Measurements from ENCODE around the gene HMGXB4. TPM values are rescaled to one million over a fixed set of nuclear protein-coding genes. Genes with fewer than 3 reads are reported as not detected.
A peak's percentile ranks its signal among the peaks of the same experiment; 100 is the strongest.

HMGXB4 gene
- polyA plus RNA-seq, 2 of the 4 experiments (the other 2 are of a cell fraction), result 12.9 to 29.5 TPM

- TF ChIP-seq REST (IDR thresholded peaks at IDR 0.05) (no peak), ZSCAN20 (CRISPR knock-in tag; IDR thresholded peaks at IDR 0.05) (no peak), FOSL2 (IDR thresholded peaks at IDR 0.05) (no peak), FOSL2 (CRISPR knock-in tag; IDR thresholded peaks at IDR 0.05) (no peak), HDAC2 (IDR thresholded peaks at IDR 0.05) (no peak), GATA3 (IDR thresholded peaks at IDR 0.05; ENCODE audit: borderline replicate concordance) (no peak)
These were observed 30.2 kb upstream of the HMGXB4 start (continued) for GRCh38 chr22:35226958-35227647.

GRCh38 chr22:35229865-35230264 lies 27.4 kb upstream of the HMGXB4 start:
- Histone ChIP-seq H3K9me3 (no peaks in the 10 kb centered on the region), H3K4me1 (no peaks in the 10 kb centered on the region), H3K4me3 (no peak overlapping the region), H3K4me2 (no peak overlapping the region), H3K27ac (no peak overlapping the region)
- no peak for FAIRE-seq
- ChIA-PET CTCF (interaction anchor here (1.0 kb wide), 1 partner anchor 10 kb away, joined by 3 read pairs; no protein-coding TSS in a partner anchor), POLR2A (no interaction called here)
- 50% methylated on average over 7 of the region's 7 CpGs for WGBS (ENCODE audit: missing lambda C conversion rate)
- no peak for DNase-seq (ENCODE audit: low read depth in 1 of 2, low spot score in 1 of 2)
- TF ChIP-seq ZC3H11A (IDR thresholded peaks at IDR 0.05) (no peak), POLR2AphosphoS2 (conservative IDR thresholded peaks at IDR 0.05; ENCODE audit: low read length) (no peak), ZFP36 (IDR thresholded peaks at IDR 0.05; ENCODE audit: borderline replicate concordance, partially characterized antibody) (no peak), HOXB5 (CRISPR knock-in tag; IDR thresholded peaks at IDR 0.05) (no peak), ATOH8 (CRISPR knock-in tag; IDR thresholded peaks at IDR 0.05; ENCODE audit: low read depth) (no peak), MAFK (IDR thresholded peaks at IDR 0.05; ENCODE audit: partially characterized antibody) (no peak), USF2 (IDR thresholded peaks at IDR 0.05) (no peak), PBX3 (IDR thresholded peaks at IDR 0.05) (no peak), CEBPB (IDR thresholded peaks at IDR 0.05) (no peak), NPAS2 (CRISPR knock-in tag; IDR thresholded peaks at IDR 0.05; ENCODE audit: borderline replicate concordance) (no peak)
- no peak for ATAC-seq

GRCh38 chr22:35230417-35230816 lies 26.9 kb upstream of the HMGXB4 start:
- ATAC-seq, result peak in 1 of 2 experiments; percentile 16; a peak in 1 of 6 replicates
- CTCF ChIA-PET, result interaction anchor here (0.6 to 1.4 kb wide), 6 partner anchors 10 to 188 kb away, joined by 3 to 7 read pairs (median 3); no protein-coding TSS in a partner anchor

More at GRCh38 chr22:35230417-35230816, 26.9 kb upstream of the HMGXB4 start:
- Histone ChIP-seq H3K4me3 (peak overlapping the region; percentile 32; the same call in 2 of the 3 replicates), H3K4me2 (peak overlapping the region; percentile 40), H3K4me1 (no peaks in the 10 kb centered on the region), H3K9me3 (no peaks in the 10 kb centered on the region), H3K27ac (no peak overlapping the region)
- FAIRE-seq (no peak), DNase-seq (ENCODE audit: low read depth in 1 of 2, low spot score in 1 of 2) (no peak)
- POLR2A ChIA-PET, result no interaction called here
- TF ChIP-seq HOXA7 (CRISPR knock-in tag; IDR thresholded peaks at IDR 0.05) (no peak), RCOR1 (IDR thresholded peaks at IDR 0.05; ENCODE audit: low read depth, low read length) (no peak), MYC (IDR thresholded peaks at IDR 0.05; ENCODE audit: borderline replicate concordance, low read length) (no peak), JUNB (IDR thresholded peaks at IDR 0.05) (no peak), PBX3 (IDR thresholded peaks at IDR 0.05) (no peak), CEBPB (IDR thresholded peaks at IDR 0.05) (no peak), PHF8 (IDR thresholded peaks at IDR 0.05; ENCODE audit: borderline replicate concordance, low read depth) (no peak), KDM5A (IDR thresholded peaks at IDR 0.05) (no peak)

All from A549 (cell line).